HUES6 (cell line): ENCODE results near the gene TPPP3.
"Not testable (repeated sequence)": the region's sequence is repeated elsewhere in the genome, so short reads cannot be mapped to it uniquely, and the experiment has no call there.

ENCODE experiments used
- H3K27ac ChIP-seq: 2 replicates; pipeline ENCODE4 v1.7.0; 2013; ENCODE audit warnings: low read depth, mild to moderate bottlenecking, low read length, inconsistent platforms
- H3K27me3 ChIP-seq: 2 replicates; pipeline ENCODE4 v1.6.1; 2013; ENCODE audit warnings: low read length; ENCODE audit not compliant: control insufficient read depth, insufficient read depth
- H3K36me3 ChIP-seq: 2 replicates; pipeline ENCODE4 v1.6.1; 2013; ENCODE audit warnings: low read length; ENCODE audit not compliant: control insufficient read depth, insufficient read depth
- H3K4me1 ChIP-seq: 2 replicates; pipeline ENCODE4 v1.6.1; 2013; ENCODE audit warnings: low read length; ENCODE audit not compliant: control insufficient read depth, insufficient read depth
- H3K4me3 ChIP-seq: 2 replicates; pipeline ENCODE4 v1.5.1; 2013; ENCODE audit warnings: low read depth, low read length
- H3K9ac ChIP-seq: one replicate; pipeline ENCODE4 v1.6.1; 2013; ENCODE audit warnings: mild to moderate bottlenecking, low read length
- H3K9me3 ChIP-seq: 2 replicates; pipeline ENCODE4 v1.6.1; 2013; ENCODE audit warnings: low read depth, low read length; ENCODE audit not compliant: control insufficient read depth, insufficient read depth

The TPPP3 gene

GRCh38 chr16:67425061-67425460, 31.8 kb upstream of the TPPP3 start:
- no peaks in the 10 kb centered on the region for H3K9me3 ChIP-seq
- peak overlapping the region; percentile 13 for H3K9ac ChIP-seq
- H3K27ac ChIP-seq: peak overlapping the region; percentile 78; the same call in 1 of the 2 replicates
- peaks cover 64% of the 10 kb centered on the region for H3K4me1 ChIP-seq
- peak overlapping the region; percentile 30 for H3K4me3 ChIP-seq
- no peaks in the 10 kb centered on the region for H3K36me3 ChIP-seq
- H3K27me3 ChIP-seq: peaks cover 19% of the 10 kb centered on the region

- Histone ChIP-seq H3K27ac (peak overlapping the region; percentile 78), H3K36me3 (no peaks in the 10 kb centered on the region), H3K4me3 (peak overlapping the region; percentile 30), H3K4me1 (peaks cover 60% of the 10 kb centered on the region), H3K9ac (peak overlapping the region; percentile 56), H3K9me3 (peaks cover 3% of the 10 kb centered on the region; the same call in 1 of the 2 replicates), H3K27me3 (peaks cover 10% of the 10 kb centered on the region)
These were observed 30.9 kb upstream of the TPPP3 start for GRCh38 chr16:67424261-67424615.

GRCh38 chr16:67423611-67424260, 30.4 kb upstream of the TPPP3 start:
- Histone ChIP-seq H3K36me3 (no peaks in the 10 kb centered on the region), H3K4me3 (peak overlapping the region; percentile 30), H3K27me3 (peaks cover 5% of the 10 kb centered on the region), H3K9ac (peak overlapping the region; percentile 15), H3K9me3 (peaks cover 3% of the 10 kb centered on the region; the same call in 1 of the 2 replicates), H3K27ac (peak overlapping the region; percentile 78), H3K4me1 (peaks cover 55% of the 10 kb centered on the region)

GRCh38 chr16:67423015-67423414, 29.7 kb upstream of the TPPP3 start:
- H3K4me1 ChIP-seq: peaks cover 49% of the 10 kb centered on the region
- no peak overlapping the region for H3K4me3 ChIP-seq
- no peaks in the 10 kb centered on the region for H3K27me3 ChIP-seq
- no peaks in the 10 kb centered on the region for H3K36me3 ChIP-seq
- H3K9ac ChIP-seq: no peak overlapping the region
- no peak overlapping the region for H3K27ac ChIP-seq
- peaks cover 3% of the 10 kb centered on the region; the same call in 1 of the 2 replicates for H3K9me3 ChIP-seq

GRCh38 chr16:67421030-67421429, 27.7 kb upstream of the TPPP3 start:
- no peak overlapping the region for H3K27ac ChIP-seq
- peaks cover 3% of the 10 kb centered on the region; the same call in 1 of the 2 replicates for H3K9me3 ChIP-seq
- no peak overlapping the region for H3K9ac ChIP-seq
- no peaks in the 10 kb centered on the region for H3K27me3 ChIP-seq
- H3K4me3 ChIP-seq: no peak overlapping the region
- no peaks in the 10 kb centered on the region for H3K36me3 ChIP-seq
- H3K4me1 ChIP-seq: peaks cover 48% of the 10 kb centered on the region

GRCh38 chr16:67419931-67420330, 26.6 kb upstream of the TPPP3 start:
- no peaks in the 10 kb centered on the region for H3K36me3 ChIP-seq
- no peak overlapping the region for H3K27ac ChIP-seq
- no peaks in the 10 kb centered on the region for H3K27me3 ChIP-seq
- H3K9me3 ChIP-seq: peaks cover 3% of the 10 kb centered on the region; the same call in 1 of the 2 replicates
- peaks cover 40% of the 10 kb centered on the region for H3K4me1 ChIP-seq
- no peak overlapping the region for H3K4me3 ChIP-seq
- H3K9ac ChIP-seq: no peak overlapping the region

- H3K27me3 ChIP-seq: no peaks in the 10 kb centered on the region
- peaks cover 3% of the 10 kb centered on the region; the same call in 1 of the 2 replicates for H3K9me3 ChIP-seq
- no peaks in the 10 kb centered on the region for H3K36me3 ChIP-seq
- no peak overlapping the region for H3K9ac ChIP-seq
- peaks cover 38% of the 10 kb centered on the region for H3K4me1 ChIP-seq
- no peak overlapping the region for H3K27ac ChIP-seq
- no peak overlapping the region for H3K4me3 ChIP-seq
These were observed 26.2 kb upstream of the TPPP3 start for GRCh38 chr16:67419502-67419901.

GRCh38 chr16:67417333-67418061, 24.2 kb upstream of the TPPP3 start:
- peaks cover 3% of the 10 kb centered on the region; the same call in 1 of the 2 replicates for H3K9me3 ChIP-seq
- no peaks in the 10 kb centered on the region for H3K27me3 ChIP-seq
- no peaks in the 10 kb centered on the region for H3K36me3 ChIP-seq
- no peak overlapping the region for H3K4me3 ChIP-seq
- no peak overlapping the region for H3K27ac ChIP-seq
- no peak overlapping the region for H3K9ac ChIP-seq
- H3K4me1 ChIP-seq: peaks cover 29% of the 10 kb centered on the region

- no peaks in the 10 kb centered on the region for H3K36me3 ChIP-seq
- H3K27me3 ChIP-seq: no peaks in the 10 kb centered on the region
- peak within 1 kb of the TSS; percentile 52 for H3K9ac ChIP-seq
- H3K9me3 ChIP-seq: peaks cover 3% of the 10 kb centered on the region; the same call in 1 of the 2 replicates
- H3K27ac ChIP-seq: 0 out of 2 replicates have a peak within 1 kb of the TSS, but pooled peaks have one; percentile 53
- H3K4me1 ChIP-seq: peaks cover 21% of the 10 kb centered on the region
- peak within 1 kb of the TSS; percentile 71 for H3K4me3 ChIP-seq
These were observed 22.8 kb upstream of the TPPP3 start, which contains the start of gene ZDHHC1 for GRCh38 chr16:67415872-67416793. Gene ZDHHC1 (minus strand): TSS chr16:67416477. CDS start chr16:67407775, 8,702 bp downstream.

GRCh38 chr16:67415421-67415820, 22.1 kb upstream of the TPPP3 start:
- peak overlapping the region; percentile 71 for H3K4me3 ChIP-seq

More at GRCh38 chr16:67415421-67415820, 22.1 kb upstream of the TPPP3 start:
- H3K9me3 ChIP-seq, H3K27ac ChIP-seq, H3K36me3 ChIP-seq, H3K27me3 ChIP-seq: not testable (repeated sequence)
- peak overlapping the region; percentile 52 for H3K9ac ChIP-seq
- H3K4me1 ChIP-seq: peaks cover 17% of the 10 kb centered on the region
